HG03196 (cell line): ENCODE results near the gene OVOL1.
A peak's percentile ranks its signal among the peaks of the same experiment; 100 is the strongest.

Source experiments
- ATAC-seq: cut with Tn5 transposase; IDR thresholded peaks from one replicate; pipeline ENCODE4 v1.9.1; 2021; ENCODE audit not compliant: unreplicated experiment

The OVOL1 gene

DNA sequence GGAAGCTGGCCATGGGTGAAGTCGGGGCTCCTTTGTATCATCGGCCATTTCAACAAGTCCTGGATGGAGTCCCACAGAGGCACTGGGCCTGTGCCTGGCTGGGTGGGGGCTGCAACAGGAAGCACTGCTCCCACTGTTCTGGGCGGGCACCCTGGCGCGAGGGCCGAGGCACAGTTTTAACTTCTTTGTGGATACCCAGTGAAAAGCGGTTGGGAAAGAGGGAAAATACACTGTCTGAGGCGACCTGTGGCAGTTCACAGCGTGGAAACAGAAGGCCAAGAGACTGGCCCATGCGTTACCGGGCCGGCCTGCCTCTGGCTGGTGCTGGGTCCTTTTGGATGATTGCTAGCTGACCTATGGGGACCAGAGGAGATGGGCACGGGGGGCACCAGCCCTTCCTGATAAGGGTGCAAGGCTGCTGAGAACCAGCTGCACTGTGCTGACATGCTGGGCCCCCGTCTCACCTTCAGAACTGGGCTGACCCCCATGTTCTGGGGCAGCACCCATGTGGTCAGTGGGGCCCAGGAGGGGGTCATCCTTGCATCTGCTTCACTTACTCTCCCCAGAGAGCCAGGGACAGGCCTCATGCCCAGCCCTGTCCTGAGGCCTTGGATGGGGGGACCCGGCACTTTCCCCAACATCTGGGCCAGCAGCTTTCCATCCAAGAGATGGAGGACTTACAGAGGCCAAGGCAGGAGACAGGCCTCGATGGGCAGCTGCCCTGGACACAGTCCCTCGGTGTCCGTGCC is 4.2 kb downstream of the OVOL1 start:
- ATAC-seq, result no peak

DNA sequence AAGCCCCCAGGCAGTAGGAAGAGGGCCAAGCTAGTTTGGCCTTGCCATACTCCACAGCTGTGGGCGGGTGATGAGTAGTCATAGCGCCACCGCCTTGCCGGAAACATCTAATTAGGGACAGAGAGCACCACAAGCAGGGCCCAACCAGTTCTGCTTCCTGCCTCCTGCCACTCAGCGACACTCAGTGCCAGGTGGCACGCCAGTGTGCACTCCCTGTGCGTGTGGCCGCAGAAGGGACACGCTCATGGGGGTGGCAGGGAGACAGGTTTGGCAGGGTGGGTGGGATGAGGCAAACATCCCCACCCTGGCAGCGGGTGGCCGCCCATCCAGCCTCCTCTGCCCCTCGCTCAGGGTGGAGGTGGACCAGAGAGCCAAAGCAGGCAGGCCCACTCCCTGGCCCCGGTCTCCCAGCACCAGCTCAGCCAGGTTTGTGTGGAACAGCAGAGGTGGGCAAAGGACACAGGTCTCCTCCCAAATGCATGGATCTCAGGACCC is 4.9 kb downstream of the OVOL1 start:
- peak; percentile 79 for ATAC-seq

DNA sequence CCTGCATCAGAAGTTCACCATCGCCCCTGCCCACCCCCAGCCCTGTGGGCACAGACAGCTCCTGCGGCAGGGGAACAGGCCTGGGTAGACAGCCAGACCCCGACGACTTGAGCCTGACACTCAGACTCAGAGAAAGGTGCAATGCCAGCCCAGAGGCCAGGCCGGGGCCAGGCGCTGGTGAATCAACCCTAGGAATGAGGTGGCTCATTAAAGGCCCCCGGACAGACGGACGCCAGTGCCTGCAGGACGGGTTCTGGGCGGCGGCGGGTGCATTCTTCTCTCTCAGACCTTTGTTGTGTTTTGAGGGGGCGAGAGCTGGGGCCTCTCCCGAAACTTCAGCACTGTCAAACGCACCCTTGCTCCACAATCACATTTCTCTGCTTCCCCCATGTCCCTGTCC is 5.6 kb downstream of the OVOL1 start:
- ATAC-seq, result no peak

DNA sequence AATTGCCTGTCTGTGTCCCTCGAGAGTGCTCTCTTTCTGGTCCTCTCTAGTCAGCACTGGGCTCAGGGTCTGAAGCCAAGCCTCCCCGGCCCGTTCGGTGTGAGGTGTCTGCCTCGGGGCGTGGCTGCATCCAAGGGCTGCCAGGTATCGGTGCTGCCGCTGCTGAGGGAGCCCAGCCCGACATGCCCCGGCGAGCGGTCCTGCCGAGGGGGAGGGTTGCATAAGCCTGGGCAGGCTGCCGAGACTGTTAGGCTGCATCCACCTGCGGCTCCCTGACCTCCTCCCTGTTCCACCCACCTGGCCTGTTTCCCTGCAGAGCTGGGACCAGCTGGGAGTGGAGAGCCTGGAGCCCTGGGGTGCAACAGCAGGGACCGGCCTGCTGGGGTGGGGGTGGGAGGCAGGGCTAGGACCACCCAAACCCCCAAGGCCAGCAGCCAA is 6.3 kb downstream of the OVOL1 start:
- no peak for ATAC-seq

DNA sequence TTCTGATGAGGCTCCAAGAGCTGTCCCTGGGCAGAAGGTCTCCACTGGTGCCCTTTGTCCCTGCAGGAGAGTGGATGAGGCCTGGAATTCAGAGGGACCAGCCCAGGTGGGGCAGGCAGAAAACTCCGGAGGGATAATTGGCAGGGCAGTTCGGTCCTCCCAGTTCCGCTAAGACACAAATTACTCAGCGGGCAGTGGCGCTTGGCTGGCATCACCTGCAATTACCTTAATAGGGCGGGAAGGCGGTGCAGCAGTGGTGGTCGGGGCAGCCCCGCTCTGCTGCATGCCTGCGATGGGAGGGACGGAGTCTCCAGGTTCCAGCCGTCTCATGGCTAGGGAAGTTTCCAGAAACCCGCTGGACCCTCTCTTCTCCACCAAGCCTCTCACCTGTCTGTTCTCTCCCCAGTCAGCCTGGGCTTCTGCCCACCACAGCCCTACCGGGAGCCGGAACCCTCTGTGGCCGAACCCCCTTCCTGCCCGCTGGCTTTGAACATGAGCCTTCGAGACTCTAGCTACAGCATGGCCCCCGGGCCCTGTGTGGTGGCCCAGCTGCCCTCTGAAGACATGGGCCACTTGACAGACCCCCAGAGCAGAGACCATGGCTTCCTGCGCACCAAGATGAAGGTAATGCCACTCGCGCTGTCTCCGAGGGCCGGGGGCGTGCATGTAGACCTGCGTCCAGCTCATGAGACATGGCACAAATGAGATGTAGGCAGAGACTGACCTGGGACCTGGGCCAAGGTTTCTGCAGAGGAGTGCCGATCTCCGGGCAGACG is 7.0 kb downstream of the OVOL1 start:
- ATAC-seq, result no peak

DNA sequence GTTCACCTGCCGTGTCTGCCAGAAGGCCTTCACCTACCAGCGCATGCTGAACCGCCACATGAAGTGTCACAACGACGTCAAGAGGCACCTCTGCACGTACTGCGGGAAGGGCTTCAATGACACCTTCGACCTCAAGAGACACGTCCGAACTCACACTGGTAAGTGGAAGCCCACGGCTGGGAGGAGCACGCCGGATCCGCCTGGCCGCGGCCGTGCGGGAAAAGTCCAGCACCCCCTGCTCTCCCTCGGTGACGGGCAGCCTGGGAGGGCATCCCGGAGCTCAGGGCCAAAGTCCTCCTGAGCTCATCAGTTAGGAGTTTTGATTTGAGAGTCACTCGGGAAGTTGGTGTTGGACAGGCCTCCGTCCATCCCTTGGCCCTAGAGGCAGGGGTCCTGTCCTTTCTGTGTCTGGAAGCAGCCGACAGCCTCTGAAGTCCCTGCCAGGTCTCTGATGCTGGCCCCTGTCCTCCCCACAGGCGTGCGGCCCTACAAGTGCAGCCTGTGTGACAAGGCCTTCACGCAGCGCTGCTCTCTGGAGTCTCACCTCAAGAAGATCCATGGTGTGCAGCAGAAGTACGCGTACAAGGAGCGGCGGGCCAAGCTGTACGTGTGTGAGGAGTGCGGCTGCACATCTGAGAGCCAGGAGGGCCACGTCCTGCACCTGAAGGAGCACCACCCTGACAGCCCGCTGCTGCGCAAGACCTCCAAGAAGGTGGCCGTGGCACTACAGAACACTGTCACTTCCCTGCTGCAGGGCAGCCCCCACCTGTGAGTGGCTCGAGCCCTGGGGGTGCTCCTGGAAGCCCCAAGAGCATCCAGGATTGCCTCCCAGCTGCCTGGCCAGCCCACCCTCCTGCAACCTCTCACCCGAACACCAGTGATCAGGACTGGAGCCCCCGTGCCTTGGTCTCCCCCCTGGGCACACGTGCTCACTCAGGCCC is 8.0 kb downstream of the OVOL1 start:
- no peak for ATAC-seq

DNA sequence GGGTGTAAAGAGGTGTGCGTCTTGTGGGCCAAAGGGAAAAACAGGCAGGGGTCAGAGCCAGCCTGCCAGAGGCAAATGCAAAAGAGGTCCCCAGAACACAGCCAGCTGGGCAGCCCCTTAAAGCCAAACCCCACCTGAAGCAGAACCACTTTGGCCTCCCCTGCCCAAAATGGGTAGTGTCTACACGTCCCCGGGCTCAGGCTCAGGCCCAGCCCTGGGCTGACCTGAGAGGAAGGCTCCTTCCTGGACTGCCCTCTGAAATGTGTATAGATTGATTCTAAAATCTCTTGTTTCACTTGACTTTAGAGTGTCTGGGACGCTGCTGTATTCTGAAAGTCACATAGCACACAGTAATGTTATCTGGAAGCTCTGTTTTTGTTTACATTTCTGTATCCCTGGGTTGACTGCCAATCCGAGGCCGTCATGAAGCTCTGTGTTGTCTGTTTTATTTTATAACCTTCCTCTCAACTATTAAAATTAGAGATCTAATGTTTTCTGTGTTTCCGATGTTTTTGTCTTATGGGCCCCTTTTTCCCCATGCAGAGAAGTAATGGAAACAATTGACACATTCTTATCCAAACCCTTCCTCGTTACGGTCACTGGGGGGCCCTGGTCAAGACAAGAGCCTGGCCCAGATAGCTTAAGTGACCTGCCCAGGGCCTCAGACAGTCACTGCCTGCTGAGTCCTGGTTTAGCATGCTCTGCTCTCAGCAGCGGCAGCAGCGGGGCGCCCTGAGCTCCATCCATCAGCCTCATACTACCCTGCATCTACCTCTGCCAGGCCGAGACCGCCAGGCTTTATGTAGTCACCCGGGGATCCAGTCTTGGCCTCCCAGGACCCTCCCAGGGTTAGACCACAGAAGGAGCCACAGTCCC is 10.1 kb downstream of the OVOL1 start:
- no peak for ATAC-seq

DNA sequence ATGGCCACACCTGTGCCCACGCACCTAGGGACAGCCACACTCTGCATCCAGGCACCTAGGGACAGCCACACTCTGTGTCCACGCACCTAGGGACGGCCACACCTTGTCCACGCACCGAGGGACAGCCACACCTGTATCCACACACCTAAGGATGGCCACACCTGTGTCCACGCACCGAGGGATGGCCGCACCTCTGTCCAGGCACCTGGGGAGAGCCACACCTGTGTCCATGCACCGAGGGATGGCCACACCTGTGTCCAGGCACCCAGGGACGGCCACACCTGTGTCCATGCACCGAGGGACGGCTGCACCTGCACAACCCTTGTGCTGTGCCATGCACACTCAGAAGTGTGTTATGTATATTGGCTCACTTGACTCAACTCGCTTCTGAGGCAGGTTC is 10.8 kb downstream of the OVOL1 start:
- ATAC-seq, result no peak

DNA sequence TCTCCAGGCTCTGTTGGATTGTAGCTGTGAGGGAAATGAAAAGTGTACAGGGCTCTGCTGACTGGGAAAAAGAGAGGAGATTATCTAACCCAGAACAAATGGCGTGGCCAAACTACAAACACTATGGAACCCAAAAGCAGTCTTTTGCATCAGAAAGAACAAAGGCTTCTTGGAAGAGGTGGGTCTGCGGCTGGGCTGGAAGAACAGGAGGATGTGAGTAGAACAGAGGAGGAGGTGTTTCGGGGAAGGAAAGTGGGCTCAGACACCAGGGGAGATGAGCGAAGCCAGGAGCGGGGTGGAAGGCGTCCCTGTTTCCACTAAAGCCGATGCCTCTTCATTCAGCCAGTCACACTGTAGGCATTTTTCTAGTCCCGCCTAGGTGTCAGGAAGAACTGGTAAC is 12.0 kb downstream of the OVOL1 start:
- ATAC-seq, result no peak

DNA sequence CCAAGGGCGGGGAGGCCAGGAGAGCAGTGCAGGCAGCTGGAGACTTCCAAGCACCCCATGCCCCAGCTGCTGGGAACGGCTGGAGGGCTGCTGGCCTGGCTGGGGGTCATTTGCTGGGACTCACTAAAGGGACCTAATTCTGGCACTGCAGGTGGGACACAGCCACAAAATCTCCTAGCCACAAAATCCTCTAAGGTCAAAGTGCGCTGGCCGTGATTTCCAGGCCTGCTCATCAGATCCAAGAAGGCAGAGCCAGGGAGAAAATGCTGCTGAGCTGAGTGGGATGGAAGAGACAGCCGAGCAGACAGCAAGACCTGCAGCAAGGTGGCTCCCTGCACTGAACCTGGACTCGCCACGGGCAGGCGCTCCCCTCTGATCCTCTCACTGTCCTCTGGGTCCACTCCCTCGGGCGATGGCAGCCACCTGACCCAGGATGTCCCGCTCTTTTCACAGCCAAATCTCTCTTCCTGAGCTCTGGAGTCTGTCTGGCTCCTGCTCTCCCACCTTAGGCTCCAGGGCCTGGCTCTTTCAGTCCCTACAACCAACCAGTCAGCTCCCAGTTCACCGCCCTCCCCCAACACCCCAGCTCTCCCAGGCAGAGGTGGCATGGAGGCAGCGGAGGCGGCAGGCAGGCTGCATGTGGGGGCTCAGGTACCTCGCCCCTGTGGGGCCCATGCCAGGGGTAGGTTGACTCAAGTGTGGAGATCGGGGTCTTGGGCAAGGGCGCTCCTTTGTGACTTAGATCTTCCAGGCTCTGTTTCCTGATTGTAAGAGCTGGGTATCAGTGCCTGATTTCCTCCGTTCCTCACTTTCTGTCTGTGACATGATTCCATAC is 14.5 kb downstream of the OVOL1 start:
- ATAC-seq, result no peak

DNA sequence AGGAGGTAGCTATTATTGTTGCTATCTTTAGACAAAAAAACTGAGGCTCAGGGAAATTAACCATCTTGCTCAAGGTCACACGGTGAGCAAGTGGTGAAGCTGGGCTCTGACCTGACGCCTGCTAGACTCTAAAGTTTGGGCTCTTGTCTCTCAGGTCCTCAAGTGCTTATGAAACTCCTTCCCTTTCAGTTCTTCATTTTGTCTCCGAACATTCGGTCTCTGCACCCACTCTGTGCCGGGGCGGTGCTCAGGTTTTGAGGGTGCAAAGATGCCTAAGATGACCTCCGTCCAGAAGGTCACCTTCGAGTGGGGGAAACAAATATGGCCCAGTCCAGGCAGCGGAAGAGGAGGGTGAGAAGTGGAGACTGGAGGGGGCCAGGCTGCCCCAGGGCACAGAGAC is 16.0 kb downstream of the OVOL1 start:
- ATAC-seq, result peak; percentile 79

DNA sequence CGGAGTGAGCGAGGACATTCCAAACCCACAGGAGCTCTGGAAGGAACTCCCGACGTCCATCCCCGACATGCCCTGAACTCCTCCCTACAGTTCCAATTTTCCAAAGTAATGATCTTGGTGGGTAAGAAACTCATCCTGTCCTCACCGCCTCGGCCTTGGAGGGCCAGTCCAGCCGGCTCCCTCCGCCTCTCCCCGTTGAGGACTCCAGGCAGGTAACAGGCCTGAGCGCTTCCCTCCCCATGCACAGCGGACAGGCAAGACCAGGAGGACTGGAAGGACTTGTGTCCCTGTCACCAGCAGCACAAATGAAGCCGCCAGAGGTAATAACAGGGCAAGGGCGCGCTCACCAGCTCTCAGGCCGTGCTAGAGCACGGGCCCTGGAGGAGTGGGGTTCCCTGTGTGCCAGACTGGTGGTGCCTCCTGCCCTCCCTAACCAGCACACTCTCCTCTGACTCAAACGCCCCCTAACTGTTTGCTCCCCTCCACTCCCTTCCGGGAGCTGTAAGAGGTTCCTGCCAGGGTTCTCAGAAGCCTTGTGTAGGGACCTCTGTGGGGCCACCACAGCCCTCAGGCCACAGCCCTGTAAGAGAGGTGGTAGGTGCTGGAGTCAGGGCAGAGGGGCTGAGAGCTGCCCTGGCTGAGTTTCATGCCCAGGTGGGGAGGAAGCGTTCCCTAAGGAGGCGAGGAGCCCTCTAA is 17.1 kb downstream of the OVOL1 start:
- no peak for ATAC-seq

DNA sequence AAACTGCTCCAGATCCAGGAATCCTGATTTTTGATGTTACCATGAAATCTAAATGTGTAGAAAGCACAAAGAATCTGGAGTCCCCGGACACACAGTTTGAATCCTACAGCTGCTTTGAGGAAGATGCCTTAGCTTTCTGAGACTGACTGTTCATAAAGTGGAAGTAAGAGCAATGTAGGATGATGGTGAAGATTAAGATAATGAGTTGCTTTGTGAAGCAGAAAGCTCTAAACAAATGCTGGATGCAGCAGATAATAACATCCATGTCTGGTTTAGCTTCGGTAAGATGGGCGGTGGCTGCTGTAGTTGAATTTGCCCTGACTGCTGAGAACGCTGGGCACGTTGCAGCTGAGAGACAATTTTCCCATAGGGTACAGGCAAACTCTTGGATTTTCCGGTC is 20.1 kb downstream of the OVOL1 start:
- ATAC-seq, result no peak

DNA sequence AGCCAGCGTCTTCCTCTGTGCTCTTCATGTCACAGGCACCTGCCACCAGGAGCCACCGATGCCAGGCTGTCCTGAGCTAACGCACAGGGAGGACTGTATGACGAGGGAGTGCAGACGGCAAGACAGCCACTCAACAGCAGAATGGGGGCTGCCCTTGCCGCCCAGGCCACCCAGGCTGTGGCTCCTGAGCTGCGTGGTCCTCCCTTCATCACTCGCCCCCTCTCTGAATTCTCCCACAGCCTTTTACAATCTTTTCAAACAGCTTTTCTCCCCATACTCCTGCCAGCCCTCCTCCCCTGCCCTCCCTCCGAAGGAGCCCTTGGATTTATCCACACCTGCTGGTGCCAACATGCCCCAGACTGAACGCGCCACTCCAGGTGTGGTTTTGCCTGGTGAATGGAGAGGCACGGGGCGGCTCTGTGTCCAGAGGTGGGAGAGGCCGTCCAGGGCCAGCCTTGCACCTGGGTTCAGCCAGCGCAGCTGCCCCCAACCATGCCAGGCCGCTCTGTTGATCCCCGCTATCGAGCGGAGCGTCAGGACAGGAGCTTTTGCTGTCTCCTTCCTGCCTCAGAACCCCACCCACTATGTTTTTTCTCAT is 22.0 kb downstream of the OVOL1 start:
- ATAC-seq, result no peak

DNA sequence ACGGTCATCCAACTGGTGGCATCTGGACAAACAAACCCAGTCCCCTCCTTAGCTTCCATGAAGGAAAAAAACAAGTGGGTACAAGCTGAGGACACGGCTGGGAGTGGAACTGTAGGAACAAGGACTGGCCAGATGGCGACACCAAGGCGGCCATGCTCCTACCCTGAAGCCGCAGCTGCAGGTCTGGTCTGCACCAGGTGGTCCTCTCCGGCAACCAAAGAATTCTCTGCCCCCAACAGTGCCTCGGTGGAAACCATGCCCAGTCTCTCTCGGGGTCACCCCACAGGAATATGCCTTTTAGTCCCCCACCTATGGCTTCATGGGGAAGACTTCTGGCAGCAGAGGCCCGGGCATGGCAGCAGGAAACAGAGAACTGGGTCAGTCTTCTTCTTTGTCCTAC is 22.6 kb downstream of the OVOL1 start:
- no peak for ATAC-seq

DNA sequence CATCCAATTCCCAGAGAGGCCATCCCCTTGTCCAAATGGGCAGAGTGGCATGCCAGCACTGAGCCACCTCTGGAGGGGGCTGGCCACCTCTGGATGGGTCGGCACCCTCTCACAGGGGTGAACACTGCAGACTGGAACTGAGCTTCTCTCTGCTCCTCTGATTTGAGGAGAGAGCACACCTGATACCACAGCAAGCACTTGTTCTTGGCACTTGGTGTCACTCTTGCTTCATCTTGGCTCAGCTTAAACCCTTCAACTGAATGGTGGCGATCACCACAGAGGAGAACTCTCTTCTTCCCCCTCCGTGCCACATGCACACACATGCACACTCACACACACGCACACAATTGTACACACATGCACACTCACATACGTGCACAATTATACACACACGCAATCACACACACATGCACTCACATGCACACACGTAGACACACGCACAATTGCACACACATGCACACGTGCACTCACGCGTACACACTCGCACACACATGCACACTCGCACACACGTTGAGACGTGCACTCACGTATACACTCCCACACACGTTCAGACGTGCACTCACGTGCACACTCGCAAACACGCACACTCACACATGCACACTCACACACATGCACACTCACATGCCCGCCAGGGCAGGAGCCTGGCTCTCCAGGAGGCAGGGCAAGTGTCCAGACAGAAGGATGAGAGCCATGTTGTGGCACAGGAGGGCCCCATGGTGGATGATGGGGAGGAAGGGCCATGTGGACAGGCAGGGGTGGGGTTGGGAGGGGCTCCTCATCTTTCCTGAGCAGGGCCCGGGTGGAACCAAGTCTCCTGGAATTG is 23.4 kb downstream of the OVOL1 start:
- ATAC-seq, result no peak

DNA sequence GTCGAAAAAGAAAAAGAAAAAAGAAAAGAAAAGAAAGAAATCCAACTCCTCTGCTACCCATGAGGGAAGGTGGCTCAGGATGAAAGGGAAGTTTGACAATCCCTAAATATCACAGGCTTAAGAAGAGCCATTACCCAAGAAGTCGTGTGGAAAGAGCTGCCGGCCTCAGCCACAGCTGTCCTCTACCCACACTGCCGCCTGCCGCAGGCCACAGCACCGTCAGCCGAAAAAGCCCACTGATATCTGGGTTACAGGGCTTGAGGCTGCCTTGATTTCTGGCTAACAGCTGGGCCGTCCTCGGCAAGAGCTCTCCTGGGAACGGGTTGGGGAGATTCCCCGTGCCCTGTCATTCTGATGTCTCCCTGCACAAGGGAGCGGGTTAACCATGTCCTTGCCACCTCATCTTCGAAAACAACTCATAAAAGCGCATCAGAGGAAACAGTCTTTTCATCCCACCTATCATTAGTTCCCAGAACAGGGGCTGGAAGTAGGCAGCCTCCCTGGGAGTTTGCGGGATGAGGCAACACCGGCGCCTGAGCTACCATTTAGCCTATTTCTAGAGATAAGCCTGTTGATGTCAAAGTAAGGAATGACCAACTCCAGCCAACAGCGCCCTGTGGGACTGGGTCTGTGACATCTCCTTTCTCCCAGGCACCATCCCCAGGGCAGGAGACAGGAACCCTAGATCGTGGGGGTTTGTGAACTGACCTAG is 25.1 kb downstream of the OVOL1 start:
- no peak for ATAC-seq
